ENCODE results near the gene TSSK2.

DNA sequence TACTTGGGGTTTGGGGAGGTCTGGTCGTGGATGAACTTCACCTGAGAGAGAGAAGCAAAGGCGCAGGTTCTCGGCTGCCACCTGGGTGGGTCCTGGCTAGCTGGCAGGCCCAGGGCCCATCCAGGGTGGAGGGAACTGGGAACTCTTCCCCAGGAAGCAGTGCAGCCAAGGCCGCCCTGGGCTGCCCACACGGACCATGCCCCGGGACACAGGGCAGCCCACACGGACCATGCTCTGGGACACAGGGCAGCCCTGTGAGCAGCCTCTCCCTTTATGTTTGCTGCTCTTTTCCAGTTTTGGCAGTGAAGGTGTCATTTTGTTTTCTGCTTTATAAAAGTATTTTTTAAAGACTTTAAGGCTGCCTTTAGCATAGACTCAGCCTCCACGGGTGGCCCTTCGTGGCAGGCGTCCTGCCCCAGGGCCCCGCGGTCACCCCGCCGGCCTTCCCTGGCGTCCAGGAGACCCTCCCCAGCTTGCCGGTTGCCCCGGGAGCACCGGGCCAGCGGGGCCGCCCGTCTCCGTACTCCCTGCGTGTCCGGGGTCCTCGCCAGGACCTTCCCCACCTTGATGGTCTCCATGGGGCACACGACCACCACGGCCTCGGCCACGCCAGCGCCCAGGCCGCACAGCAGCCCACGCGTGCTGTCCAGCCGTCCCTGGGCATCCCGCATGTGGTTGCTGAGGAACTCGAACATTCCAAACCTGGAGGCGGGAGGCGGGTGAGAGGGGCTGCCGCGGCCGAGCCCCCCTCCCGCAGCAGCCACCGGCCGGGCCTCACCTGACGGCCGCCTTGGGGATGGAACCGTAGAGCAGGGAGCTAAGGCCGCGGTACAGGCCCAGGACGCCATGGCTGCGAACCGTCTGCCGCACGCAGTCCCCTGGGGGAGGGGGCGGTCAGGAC lies 46.3 kb downstream of the TSSK2 start:
- no peak for TF ChIP-seq CTCF (conservative IDR thresholded peaks at IDR 0.05; ENCODE audit: low read depth in 2 of 2)
- no peak for TF ChIP-seq EZH2phosphoT487 (IDR thresholded peaks at IDR 0.05; ENCODE audit: unreplicated experiment)
- TF ChIP-seq, protein P1, sequence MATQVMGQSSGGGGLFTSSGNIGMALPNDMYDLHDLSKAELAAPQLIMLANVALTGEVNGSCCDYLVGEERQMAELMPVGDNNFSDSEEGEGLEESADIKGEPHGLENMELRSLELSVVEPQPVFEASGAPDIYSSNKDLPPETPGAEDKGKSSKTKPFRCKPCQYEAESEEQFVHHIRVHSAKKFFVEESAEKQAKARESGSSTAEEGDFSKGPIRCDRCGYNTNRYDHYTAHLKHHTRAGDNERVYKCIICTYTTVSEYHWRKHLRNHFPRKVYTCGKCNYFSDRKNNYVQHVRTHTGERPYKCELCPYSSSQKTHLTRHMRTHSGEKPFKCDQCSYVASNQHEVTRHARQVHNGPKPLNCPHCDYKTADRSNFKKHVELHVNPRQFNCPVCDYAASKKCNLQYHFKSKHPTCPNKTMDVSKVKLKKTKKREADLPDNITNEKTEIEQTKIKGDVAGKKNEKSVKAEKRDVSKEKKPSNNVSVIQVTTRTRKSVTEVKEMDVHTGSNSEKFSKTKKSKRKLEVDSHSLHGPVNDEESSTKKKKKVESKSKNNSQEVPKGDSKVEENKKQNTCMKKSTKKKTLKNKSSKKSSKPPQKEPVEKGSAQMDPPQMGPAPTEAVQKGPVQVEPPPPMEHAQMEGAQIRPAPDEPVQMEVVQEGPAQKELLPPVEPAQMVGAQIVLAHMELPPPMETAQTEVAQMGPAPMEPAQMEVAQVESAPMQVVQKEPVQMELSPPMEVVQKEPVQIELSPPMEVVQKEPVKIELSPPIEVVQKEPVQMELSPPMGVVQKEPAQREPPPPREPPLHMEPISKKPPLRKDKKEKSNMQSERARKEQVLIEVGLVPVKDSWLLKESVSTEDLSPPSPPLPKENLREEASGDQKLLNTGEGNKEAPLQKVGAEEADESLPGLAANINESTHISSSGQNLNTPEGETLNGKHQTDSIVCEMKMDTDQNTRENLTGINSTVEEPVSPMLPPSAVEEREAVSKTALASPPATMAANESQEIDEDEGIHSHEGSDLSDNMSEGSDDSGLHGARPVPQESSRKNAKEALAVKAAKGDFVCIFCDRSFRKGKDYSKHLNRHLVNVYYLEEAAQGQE (IDR thresholded peaks at IDR 0.05; ENCODE audit: unreplicated experiment) = no peak
- TF ChIP-seq ETS1 (IDR thresholded peaks at IDR 0.05) = no peak
- no peak for TF ChIP-seq ZNF114 (CRISPR knock-in tag; IDR thresholded peaks at IDR 0.05)
- no peak for TF ChIP-seq EZH2 (IDR thresholded peaks at IDR 0.05; ENCODE audit: low read depth, unreplicated experiment)

Measured in GM23338 (cell line).